GM10266 (cell line): ENCODE results near the gene HTT.
"Not testable (repeated sequence)": the region's sequence is repeated elsewhere in the genome, so short reads cannot be mapped to it uniquely, and the experiment has no call there.

Experiments used
- DNase-seq: peaks from one replicate; pipeline ENCODE4 v3.0.0; 2012; ENCODE audit errors: extremely low spot score
- TF ChIP-seq, protein P1 (sequence below): IDR thresholded peaks from 2 replicates; pipeline ENCODE4 v1.5.1; 2012; ENCODE audit warnings: mild to moderate bottlenecking, low read depth; ENCODE audit not compliant: control insufficient read depth, insufficient read depth; ENCODE audit errors: missing control alignments

The HTT gene

DNA sequence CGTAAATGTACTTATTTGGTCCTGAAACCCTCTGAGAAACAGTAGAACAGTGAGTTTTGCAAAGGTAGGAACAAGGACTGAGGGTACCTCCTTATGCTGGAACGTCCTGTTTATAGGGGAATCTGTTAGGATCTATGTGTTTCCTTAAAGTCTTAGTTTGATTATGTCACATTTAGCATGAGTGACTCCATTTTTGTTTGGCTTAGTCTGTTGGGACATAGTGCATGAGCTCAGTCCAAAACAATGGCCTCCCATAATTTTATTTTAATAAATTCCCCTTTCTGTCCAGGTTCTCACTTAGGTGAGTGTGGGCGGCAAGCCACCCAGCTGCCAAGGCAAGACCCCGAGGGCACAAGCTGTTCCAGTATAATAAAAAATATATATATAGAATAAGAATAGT is 27.9 kb upstream of the HTT start:
- TF ChIP-seq, protein P1, sequence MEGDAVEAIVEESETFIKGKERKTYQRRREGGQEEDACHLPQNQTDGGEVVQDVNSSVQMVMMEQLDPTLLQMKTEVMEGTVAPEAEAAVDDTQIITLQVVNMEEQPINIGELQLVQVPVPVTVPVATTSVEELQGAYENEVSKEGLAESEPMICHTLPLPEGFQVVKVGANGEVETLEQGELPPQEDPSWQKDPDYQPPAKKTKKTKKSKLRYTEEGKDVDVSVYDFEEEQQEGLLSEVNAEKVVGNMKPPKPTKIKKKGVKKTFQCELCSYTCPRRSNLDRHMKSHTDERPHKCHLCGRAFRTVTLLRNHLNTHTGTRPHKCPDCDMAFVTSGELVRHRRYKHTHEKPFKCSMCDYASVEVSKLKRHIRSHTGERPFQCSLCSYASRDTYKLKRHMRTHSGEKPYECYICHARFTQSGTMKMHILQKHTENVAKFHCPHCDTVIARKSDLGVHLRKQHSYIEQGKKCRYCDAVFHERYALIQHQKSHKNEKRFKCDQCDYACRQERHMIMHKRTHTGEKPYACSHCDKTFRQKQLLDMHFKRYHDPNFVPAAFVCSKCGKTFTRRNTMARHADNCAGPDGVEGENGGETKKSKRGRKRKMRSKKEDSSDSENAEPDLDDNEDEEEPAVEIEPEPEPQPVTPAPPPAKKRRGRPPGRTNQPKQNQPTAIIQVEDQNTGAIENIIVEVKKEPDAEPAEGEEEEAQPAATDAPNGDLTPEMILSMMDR, result no peak

DNA sequence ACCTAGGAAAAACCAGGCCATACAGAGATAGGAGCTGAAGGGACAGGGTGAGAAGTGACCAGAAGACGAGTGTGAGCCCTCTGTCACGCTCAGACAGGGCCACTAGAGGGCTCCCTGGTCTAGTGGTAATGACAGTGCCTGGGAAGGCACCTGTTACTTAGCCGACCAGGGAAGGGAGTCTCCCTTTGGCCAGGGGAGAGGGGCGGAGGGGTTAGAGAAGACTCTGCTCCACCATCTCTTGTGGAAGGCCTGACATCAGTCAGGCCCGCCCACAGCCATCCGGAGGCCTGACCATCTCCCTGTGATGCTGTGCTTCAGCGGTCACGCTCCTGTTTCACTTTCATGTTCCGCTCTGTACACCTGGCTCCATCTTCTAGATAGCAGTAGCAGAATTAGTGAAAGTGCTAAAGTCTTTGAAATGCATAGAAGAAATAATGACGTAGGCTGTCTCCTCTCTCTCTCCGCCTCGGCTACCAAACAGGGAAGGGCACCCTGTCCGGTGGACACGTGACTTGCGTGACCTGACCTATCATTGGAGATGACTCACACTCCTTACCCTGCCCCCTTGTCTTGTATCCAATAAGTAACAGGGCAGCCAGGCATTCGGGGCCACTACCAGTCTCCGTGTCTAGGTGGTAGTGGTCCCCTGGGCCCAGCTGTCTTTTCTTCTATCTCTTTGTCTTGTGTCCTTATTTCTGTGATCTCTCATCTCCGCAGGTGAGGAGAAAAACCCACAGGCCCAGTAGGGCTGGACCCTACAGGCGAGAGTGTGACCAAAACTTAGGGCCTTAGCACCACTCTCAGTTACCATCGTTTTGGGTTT is 26.8 kb upstream of the HTT start:
- TF ChIP-seq, protein P1, result peak; percentile 84
- DNase-seq, result peak; percentile 70

More for the DNA sequence above, 27.9 kb upstream of the HTT start:
- no peak for DNase-seq

DNA sequence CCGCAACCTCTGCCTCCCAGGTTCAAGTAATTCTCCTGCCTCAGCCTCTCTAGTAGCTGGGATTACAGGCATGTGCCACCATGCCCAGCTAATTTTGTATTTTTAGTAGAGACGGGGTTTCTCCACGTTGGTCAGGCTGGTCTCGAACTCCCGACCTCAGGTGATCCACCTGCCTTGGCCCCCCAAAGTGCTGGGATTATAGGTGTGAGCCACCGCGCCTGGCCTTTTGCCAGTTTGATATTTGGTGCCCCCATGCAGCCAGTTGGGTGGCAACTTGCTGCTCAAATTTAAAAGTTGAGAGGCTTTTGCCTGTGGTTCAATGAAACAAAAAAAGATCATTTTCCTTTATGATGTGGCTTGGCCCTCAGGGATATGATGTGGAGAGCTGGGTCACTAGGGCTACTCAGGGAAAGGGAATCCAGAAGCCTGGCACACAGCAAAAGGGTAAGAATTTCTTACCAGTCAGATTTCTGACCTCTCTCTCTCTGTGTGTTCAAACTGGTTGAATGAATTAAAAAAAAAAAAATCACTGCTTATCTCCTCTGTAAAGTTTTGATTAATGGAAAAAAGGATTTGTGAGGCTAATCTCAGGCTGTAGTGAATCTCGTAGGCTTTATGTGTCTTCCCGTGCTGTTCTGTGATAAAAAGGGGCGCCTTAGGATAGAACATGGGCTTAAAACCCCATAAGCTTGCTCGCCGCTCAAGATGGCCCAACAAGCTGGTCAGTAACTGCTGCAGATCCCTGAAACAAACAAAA is 23.2 kb upstream of the HTT start:
- not testable (repeated sequence) for DNase-seq

DNA sequence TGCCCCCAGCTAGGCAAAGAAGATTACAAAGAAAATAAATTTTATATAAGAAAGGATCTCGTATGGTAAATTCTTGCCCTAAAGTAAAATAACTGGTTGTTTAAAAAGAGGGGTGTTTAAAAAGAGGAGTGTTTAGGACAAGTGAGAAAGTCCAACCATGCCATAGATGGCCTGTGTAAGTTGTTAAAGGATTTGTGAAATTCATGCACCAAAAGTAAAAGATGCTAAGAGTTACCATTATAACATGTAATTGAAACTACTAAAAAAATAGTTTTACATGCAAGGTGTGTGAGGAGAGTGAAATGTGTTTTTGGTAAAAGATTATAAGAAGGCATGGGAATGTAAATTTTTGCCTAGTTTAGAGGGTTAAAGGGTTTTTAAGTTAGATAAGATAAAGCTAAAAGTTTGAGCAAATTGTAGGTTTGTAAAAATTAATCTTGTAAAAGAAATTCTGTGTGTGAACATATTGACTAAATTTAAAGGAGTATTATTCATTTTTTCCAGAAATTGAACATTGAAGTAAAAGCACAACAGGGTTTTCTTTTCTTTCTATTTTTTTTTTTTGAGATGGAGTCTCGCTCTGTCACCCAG is 20.2 kb upstream of the HTT start:
- TF ChIP-seq, protein P1, result no peak
- no peak for DNase-seq

DNA sequence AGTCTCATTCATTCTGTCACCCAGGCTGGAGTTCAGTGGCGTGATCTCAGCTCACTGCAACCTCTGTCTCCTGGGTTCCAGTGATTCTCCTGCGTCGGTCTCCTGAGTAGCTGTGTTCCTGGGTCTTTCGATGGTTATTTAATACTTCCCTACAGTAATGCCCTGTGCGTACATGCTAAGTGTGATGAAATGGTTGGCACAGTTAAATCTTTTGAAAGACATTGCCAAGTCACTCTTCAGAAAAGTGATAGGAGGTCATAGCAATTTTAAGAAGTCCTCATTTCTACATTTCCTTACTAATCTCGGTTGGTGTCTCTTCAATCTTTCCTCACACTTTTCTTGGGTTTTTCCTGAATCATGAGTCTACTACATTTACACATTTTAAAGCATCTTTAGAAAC is 14.5 kb upstream of the HTT start:
- DNase-seq, result no peak
- TF ChIP-seq, protein P1, result no peak

DNA sequence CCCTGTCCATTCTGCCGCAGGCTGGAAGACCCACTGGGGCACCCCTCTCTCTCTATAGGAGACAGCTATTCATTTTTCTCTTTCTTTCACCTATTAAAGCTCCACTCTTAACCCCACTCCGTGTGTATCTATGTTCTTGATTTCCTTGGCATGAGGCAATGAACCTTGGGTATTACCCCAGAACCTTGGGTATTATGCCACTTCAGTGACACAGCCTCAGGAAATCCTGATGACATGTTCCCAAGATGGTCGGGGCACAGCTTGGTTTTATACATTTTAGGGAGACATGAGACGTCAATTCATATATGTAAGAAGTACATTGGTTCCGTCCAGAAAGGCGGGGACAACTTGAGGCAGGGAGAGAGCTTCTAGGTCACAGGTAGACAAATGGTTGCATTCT is 13.5 kb upstream of the HTT start:
- TF ChIP-seq, protein P1, result no peak
- no peak for DNase-seq

DNA sequence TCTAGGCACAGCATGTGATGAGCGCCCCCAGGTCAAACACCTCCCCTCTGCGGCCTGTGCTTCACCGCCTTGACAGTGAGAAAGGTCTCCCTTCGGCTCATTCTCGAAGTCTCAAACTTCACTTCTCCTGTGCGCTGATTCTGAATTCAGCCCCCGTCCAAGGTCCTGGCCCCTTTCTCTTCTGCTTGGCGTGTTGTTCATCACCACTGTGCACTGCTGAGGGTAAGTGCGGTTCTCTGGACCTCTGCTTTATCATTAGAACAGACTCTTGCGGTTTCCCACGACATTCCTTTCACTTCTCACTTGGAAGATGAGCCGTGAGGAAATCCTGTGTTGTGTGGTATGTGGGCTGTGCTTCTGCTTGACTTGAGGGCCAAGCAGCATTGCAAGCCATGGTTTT is 12.0 kb upstream of the HTT start:
- TF ChIP-seq, protein P1, result no peak
- no peak for DNase-seq
